ENCODE data around the gene ASTN2. TPM values are rescaled to one million over a fixed set of nuclear protein-coding genes. Genes with fewer than 3 reads are reported as not detected.

The ASTN2 gene
- total RNA-seq, 1 experiment from 2014 or later = 4.8 TPM

GRCh38 chr9:116939161-116939560 is 475.7 kb downstream of the ASTN2 start:
- no peaks in the 10 kb centered on the region for H4K20me1 ChIP-seq (ENCODE audit: insufficient read depth)
- H2AFZ ChIP-seq (ENCODE audit: low read depth, low read length, poor library complexity, severe bottlenecking) = no peak overlapping the region
- TF ChIP-seq CEBPB (IDR thresholded peaks at IDR 0.05; ENCODE audit: low read depth) (no peak), REST (IDR thresholded peaks at IDR 0.05; ENCODE audit: low read depth) (no peak), CTCF (IDR thresholded peaks at IDR 0.05 in 2 of 3, conservative IDR thresholded peaks at IDR 0.05 in 1 of 3; ENCODE audit: borderline replicate concordance in 1 of 3, insufficient read depth in 1 of 3, low read depth in 2 of 3, low read length in 2 of 3) (no peak), ZFX (IDR thresholded peaks at IDR 0.05) (no peak), SRF (IDR thresholded peaks at IDR 0.05; ENCODE audit: low read depth) (no peak), ZBTB33 (IDR thresholded peaks at IDR 0.05; ENCODE audit: extremely low read depth, insufficient replicate concordance, low read length) (no peak), SIN3A (IDR thresholded peaks at IDR 0.05; ENCODE audit: low read depth) (no peak), FOSL1 (IDR thresholded peaks at IDR 0.05; ENCODE audit: low read depth) (no peak), TCF7L2 (IDR thresholded peaks at IDR 0.05; ENCODE audit: borderline replicate concordance, extremely low read depth, insufficient read depth, insufficient read length) (no peak), ZNF274 (IDR thresholded peaks at IDR 0.05; ENCODE audit: low read depth, low read length) (no peak), EGR1 (IDR thresholded peaks at IDR 0.05; ENCODE audit: low read depth) (no peak), MAX (IDR thresholded peaks at IDR 0.05) (no peak), POLR2A (IDR thresholded peaks at IDR 0.05; ENCODE audit: borderline replicate concordance, extremely low read depth, insufficient read depth, insufficient read length) (no peak), RAD21 (IDR thresholded peaks at IDR 0.05; ENCODE audit: low read depth) (no peak), JUND (IDR thresholded peaks at IDR 0.05) (no peak), EZH2phosphoT487 (IDR thresholded peaks at IDR 0.05; ENCODE audit: borderline replicate concordance) (no peak), ELF1 (IDR thresholded peaks at IDR 0.05; ENCODE audit: borderline replicate concordance, low read depth) (no peak), POLR2AphosphoS5 (IDR thresholded peaks at IDR 0.05; ENCODE audit: low read depth, low read length) (no peak), SP1 (IDR thresholded peaks at IDR 0.05; ENCODE audit: low read depth) (no peak), CBX3 (IDR thresholded peaks at IDR 0.05; ENCODE audit: low read depth) (no peak)
- ChIA-PET POLR2A (no interaction called here), RAD21 (ENCODE audit: low non-redundant PET in 1 of 2, low total read pairs in 2 of 2, uncharacterized antibody in 2 of 2, unreplicated experiment in 2 of 2) (no interaction called here), CTCF (no interaction called here)
- H3K4me1 ChIP-seq (ENCODE audit: control insufficient read depth in 1 of 2, insufficient read depth in 2 of 2, low read length in 2 of 2) = no peaks in the 10 kb centered on the region
- ATAC-seq (no peak), DNase-seq (ENCODE audit: low read depth, low spot score) (no peak)
- no TSS peak for BruUV-seq (replicated peaks)
- no peaks in the 10 kb centered on the region for H3K9me2 ChIP-seq (ENCODE audit: insufficient read depth)
- intact Hi-C loops (cut with micrococcal nuclease) = no loop called here
- H3K4me2 ChIP-seq (ENCODE audit: low read length) = no peak overlapping the region
- H3K27ac ChIP-seq (ENCODE audit: low read depth, low read length) = no peak overlapping the region
- no peaks in the 10 kb centered on the region for H3K9me3 ChIP-seq (ENCODE audit: control insufficient read depth in 1 of 2, insufficient read depth in 1 of 2, low read depth in 1 of 2, low read length in 2 of 2)
- H3K79me2 ChIP-seq (ENCODE audit: insufficient read depth, low read length) = no peaks in the 10 kb centered on the region
- H3K27me3 ChIP-seq (ENCODE audit: insufficient read depth, low read length) = peaks cover 9% of the 10 kb centered on the region; the same call in 1 of the 2 replicates
- no peak overlapping the region for H3K9ac ChIP-seq (ENCODE audit: low read length)
- H3K36me3 ChIP-seq (ENCODE audit: control insufficient read depth in 1 of 2, insufficient read depth in 2 of 2, low read length in 2 of 2) = no peaks in the 10 kb centered on the region
- no peak overlapping the region for H3K4me3 ChIP-seq (replicated peaks in 1 of 2; ENCODE audit: low read depth in 1 of 2, low read length in 2 of 2)
